Gastroesophageal sphincter (tissue), 3 donors: ENCODE results near the gene HACD4.

ENCODE experiments used
- POLR2AphosphoS5 ChIP-seq: sonication (generic); formaldehyde crosslinking; IDR thresholded peaks from one replicate; pipeline ENCODE4 v1.6.1; 2017; ENCODE audit warnings: antibody characterized with exemption
- TF ChIP-seq, protein P1 (sequence below), 4 experiments: fragments of 200-600 bp in 2 of 4; fragments of 450-650 bp in 2 of 4; sonication (generic) in 1 of 4; IDR thresholded peaks; one replicate each; pipeline ENCODE4 v1.5.1; 2017 to 2019; ENCODE audit warnings: antibody characterized with exemption in 4 of 4, mild to moderate bottlenecking in 2 of 4, moderate library complexity in 2 of 4

GRCh38 chr9:21053851-21054250 is 22.4 kb upstream of the HACD4 start:
- TF ChIP-seq, protein P1, sequence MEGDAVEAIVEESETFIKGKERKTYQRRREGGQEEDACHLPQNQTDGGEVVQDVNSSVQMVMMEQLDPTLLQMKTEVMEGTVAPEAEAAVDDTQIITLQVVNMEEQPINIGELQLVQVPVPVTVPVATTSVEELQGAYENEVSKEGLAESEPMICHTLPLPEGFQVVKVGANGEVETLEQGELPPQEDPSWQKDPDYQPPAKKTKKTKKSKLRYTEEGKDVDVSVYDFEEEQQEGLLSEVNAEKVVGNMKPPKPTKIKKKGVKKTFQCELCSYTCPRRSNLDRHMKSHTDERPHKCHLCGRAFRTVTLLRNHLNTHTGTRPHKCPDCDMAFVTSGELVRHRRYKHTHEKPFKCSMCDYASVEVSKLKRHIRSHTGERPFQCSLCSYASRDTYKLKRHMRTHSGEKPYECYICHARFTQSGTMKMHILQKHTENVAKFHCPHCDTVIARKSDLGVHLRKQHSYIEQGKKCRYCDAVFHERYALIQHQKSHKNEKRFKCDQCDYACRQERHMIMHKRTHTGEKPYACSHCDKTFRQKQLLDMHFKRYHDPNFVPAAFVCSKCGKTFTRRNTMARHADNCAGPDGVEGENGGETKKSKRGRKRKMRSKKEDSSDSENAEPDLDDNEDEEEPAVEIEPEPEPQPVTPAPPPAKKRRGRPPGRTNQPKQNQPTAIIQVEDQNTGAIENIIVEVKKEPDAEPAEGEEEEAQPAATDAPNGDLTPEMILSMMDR (IDR thresholded peaks at IDR 0.05): no peak
- no peak for TF ChIP-seq POLR2AphosphoS5
